Suprapubic skin (tissue), 4 donors: ENCODE data around the gene RAB35. TPM values are rescaled to one million over a fixed set of nuclear protein-coding genes. Genes with fewer than 3 reads are reported as not detected.

Experiments
- DNase-seq, 2 donors: peaks; one replicate each; pipeline ENCODE4 v3.0.0-alpha.2; 2019; ENCODE audit warnings: low spot score in 2 of 2
- H3K27ac ChIP-seq: fragments of 200-600 bp; sonication (generic); one replicate; pipeline ENCODE4 v1.5.1; 2019
- H3K27me3 ChIP-seq: fragments of 200-600 bp; sonication (generic); one replicate; pipeline ENCODE4 v1.5.1; 2019
- H3K36me3 ChIP-seq: fragments of 200-600 bp; sonication (generic); one replicate; pipeline ENCODE4 v1.5.1; 2019
- H3K4me1 ChIP-seq: fragments of 200-600 bp; sonication (generic); one replicate; pipeline ENCODE4 v1.5.1; 2019
- H3K4me3 ChIP-seq: fragments of 200-600 bp; sonication (generic); one replicate; pipeline ENCODE4 v1.5.1; 2019; ENCODE audit warnings: mild to moderate bottlenecking
- H3K9me3 ChIP-seq: fragments of 200-600 bp; sonication (generic); one replicate; pipeline ENCODE4 v1.5.1; 2019
- EP300 ChIP-seq: sonication (generic); formaldehyde crosslinking; IDR thresholded peaks from one replicate; pipeline ENCODE4 v1.6.1; 2017; ENCODE audit warnings: antibody characterized with exemption
- POLR2A ChIP-seq, 2 donors: fragments of 450-650 bp; IDR thresholded peaks; one replicate each; pipeline ENCODE4 v1.6.1; 2017; ENCODE audit warnings: antibody characterized with exemption in 2 of 2, mild to moderate bottlenecking in 2 of 2, moderate library complexity in 2 of 2
- POLR2AphosphoS5 ChIP-seq, 3 donors: sonication (generic); formaldehyde crosslinking; IDR thresholded peaks; one replicate each; pipeline ENCODE4 v1.6.1; 2017; ENCODE audit warnings: antibody characterized with exemption in 3 of 3
- WGBS: methylation state at CpG from one replicate; pipeline ENCODE4 v1.1.5; 2018; 5-methylcytosine and 5-hydroxymethylcytosine counted together
- total RNA-seq, 4 donors: library from RNA; depleted of rRNA; stranded (reverse); fragments of >200 nt; gene quantifications; one replicate each; pipeline ENCODE4 v1.1.0, GENCODE V29; 2016
- TF ChIP-seq, protein P1 (sequence below), 2 donors: fragments of 200-600 bp in 1 of 2; fragments of 450-650 bp in 1 of 2; sonication (generic) in 1 of 2; IDR thresholded peaks; one replicate each; pipeline ENCODE4 v1.5.1; 2016 to 2019; ENCODE audit warnings: antibody characterized with exemption in 2 of 2, mild to moderate bottlenecking in 1 of 2, moderate library complexity in 1 of 2

The RAB35 gene
- total RNA-seq, 4 donors from 2014 or later: 30.0 to 39.6 (median 33.1) TPM

DNA sequence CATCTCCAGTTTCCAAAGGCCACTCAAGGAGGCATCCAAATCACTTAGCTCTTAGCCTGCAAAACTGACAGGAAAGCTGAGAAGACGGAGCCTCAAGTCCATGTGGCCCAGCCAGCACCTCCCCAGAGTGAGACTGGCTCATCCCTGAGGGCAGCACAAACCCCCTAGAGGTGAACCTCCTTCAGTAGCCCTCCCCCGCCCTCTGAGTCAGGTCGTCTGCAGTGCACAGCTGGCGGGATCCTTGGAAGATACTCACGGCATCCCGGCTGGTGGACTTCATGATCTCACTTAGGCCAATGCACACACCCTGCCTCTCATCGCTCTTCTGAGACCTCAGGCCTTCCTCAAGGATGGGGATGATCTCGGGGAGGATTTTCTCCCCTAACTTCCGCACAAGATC lies 24.1 kb upstream of the RAB35 start:
- no peak for TF ChIP-seq POLR2AphosphoS5 (IDR thresholded peaks at IDR 0.05)
- 88% methylated on average over 7 of the region's 9 CpGs for WGBS
- Histone ChIP-seq H3K9me3 (no peaks in the 10 kb centered on the region), H3K4me3 (no peak overlapping the region), H3K27ac (no peak overlapping the region), H3K36me3 (peaks cover 98% of the 10 kb centered on the region), H3K27me3 (no peaks in the 10 kb centered on the region), H3K4me1 (no peaks in the 10 kb centered on the region)
- DNase-seq: no peak

DNA sequence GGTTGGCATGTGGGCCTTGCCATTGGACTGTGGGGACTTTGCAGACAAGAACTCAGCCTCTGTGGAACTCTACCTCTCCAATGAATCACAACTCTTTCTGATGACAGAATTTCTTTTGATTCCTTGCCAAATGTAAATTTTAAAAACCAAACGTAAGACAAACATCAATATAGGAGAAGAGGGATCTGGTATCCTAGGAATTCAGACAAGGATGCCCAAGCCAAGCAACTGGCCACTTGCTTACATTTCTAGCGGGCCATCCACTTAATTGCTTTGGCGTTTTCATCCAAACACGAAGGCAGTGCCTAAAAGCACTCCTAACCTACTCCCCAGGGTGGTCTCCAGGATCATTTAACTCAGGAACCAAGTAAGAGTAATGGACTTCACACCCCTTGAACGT lies 23.4 kb upstream of the RAB35 start:
- Histone ChIP-seq H3K4me1 (no peaks in the 10 kb centered on the region), H3K27me3 (no peaks in the 10 kb centered on the region), H3K36me3 (peaks cover 98% of the 10 kb centered on the region), H3K4me3 (no peak overlapping the region), H3K27ac (no peak overlapping the region), H3K9me3 (no peaks in the 10 kb centered on the region)
- 75% methylated on average over 5 of the region's 5 CpGs for WGBS
- no peak for DNase-seq
- TF ChIP-seq POLR2AphosphoS5 (IDR thresholded peaks at IDR 0.05) (no peak), POLR2A (IDR thresholded peaks at IDR 0.05) (no peak), EP300 (no peak)
- TF ChIP-seq, protein P1, sequence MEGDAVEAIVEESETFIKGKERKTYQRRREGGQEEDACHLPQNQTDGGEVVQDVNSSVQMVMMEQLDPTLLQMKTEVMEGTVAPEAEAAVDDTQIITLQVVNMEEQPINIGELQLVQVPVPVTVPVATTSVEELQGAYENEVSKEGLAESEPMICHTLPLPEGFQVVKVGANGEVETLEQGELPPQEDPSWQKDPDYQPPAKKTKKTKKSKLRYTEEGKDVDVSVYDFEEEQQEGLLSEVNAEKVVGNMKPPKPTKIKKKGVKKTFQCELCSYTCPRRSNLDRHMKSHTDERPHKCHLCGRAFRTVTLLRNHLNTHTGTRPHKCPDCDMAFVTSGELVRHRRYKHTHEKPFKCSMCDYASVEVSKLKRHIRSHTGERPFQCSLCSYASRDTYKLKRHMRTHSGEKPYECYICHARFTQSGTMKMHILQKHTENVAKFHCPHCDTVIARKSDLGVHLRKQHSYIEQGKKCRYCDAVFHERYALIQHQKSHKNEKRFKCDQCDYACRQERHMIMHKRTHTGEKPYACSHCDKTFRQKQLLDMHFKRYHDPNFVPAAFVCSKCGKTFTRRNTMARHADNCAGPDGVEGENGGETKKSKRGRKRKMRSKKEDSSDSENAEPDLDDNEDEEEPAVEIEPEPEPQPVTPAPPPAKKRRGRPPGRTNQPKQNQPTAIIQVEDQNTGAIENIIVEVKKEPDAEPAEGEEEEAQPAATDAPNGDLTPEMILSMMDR (IDR thresholded peaks at IDR 0.05): no peak

DNA sequence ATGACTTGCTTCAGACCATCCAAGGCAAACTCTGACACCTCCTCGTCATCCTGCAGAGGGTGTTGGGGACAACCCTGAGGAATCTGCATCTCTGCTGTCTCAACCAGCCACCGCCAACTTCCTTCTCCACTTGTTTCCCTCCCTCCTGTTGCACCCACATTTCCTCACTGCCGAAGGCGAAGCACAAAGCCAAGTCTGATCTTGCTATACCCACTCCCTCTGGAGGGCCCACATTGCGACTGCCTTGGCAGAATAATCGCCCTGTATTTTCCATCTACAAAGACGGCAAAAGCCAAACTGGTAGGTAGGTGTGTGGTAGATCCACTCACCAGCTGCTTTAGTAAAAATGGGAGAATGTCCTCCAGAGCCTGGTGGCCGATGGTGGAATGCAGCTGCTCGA lies 21.8 kb upstream of the RAB35 start:
- DNase-seq: no peak
- Histone ChIP-seq H3K36me3 (peaks cover 100% of the 10 kb centered on the region), H3K27me3 (no peaks in the 10 kb centered on the region), H3K4me3 (no peak overlapping the region), H3K27ac (no peak overlapping the region), H3K9me3 (no peaks in the 10 kb centered on the region), H3K4me1 (no peaks in the 10 kb centered on the region)
- 94% methylated on average over 9 of the region's 9 CpGs for WGBS
- TF ChIP-seq EP300 (no peak), POLR2AphosphoS5 (IDR thresholded peaks at IDR 0.05) (no peak), POLR2A (IDR thresholded peaks at IDR 0.05) (no peak)
- TF ChIP-seq, protein P1 (IDR thresholded peaks at IDR 0.05): no peak

DNA sequence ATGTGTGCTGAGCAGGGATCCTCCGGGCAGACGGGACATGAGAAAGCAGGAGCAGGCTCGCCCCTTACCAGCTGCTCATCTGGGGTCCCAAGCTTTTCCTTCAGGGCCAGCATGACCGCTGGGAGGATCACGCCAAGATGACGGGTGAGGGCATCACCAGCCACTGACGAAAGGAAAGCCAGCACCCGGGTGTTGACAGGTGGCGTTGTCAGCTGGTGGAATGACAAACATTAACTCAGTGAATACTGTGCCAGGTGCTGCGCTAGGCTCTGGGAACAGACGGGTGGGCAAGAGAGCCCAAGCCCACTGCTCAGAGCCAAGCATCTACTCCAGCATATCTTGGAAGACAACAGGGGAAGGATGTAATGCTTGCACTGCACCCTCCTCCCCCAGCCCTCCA lies 21.3 kb upstream of the RAB35 start:
- Histone ChIP-seq H3K4me1 (no peaks in the 10 kb centered on the region), H3K9me3 (no peaks in the 10 kb centered on the region), H3K36me3 (peaks cover 100% of the 10 kb centered on the region), H3K27me3 (no peaks in the 10 kb centered on the region), H3K27ac (no peak overlapping the region), H3K4me3 (no peak overlapping the region)
- TF ChIP-seq EP300 (no peak), POLR2AphosphoS5 (IDR thresholded peaks at IDR 0.05) (no peak)
- TF ChIP-seq, protein P1 (IDR thresholded peaks at IDR 0.05): no peak
- DNase-seq: no peak
- 93% methylated on average over 11 of the region's 11 CpGs for WGBS

DNA sequence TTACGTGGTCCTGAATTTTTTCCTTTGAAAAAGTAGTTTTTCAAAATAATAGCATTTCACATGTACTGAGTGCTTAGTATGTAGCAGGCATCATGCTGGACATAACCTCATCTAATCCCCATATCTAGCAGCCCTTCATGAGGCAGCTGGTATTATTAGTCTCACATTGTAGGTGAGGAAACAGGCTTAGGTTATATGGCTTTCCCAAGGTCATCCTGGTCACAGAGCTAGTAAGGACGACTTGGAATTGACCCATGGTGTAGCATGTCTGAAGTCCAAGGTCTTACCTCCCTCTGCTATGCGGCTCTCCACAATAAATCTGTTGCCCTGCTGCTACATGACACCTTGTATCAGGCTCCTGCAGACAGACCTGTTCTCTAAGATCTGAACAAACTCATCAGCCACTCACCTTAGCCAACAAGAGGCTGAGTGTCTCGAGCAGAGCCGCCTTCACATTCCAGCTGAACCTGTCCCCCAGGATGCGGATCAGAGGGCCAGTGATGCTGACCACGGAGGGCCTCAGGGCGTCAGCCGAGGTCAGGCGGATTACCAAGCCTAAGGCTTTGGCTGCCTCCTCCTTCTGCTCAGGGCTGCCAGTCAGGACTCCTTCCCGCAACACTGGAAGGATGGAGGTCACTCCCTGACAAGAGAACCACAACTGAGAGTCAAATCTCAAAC lies 19.7 kb upstream of the RAB35 start:
- Histone ChIP-seq H3K4me3 (no peak overlapping the region), H3K9me3 (no peaks in the 10 kb centered on the region), H3K4me1 (no peaks in the 10 kb centered on the region), H3K36me3 (peaks cover 100% of the 10 kb centered on the region), H3K27me3 (no peaks in the 10 kb centered on the region), H3K27ac (no peak overlapping the region)
- DNase-seq: no peak
- TF ChIP-seq POLR2A (IDR thresholded peaks at IDR 0.05) (no peak), POLR2AphosphoS5 (IDR thresholded peaks at IDR 0.05) (no peak)
- TF ChIP-seq, protein P1 (IDR thresholded peaks at IDR 0.05): no peak
- WGBS: 77% methylated on average over 9 of the region's 11 CpGs
